GM23338 (cell line): ENCODE measurements around the gene PIP5K1C. TPM values are rescaled to one million over a fixed set of nuclear protein-coding genes. Genes with fewer than 3 reads are reported as not detected.

Experiments
- ATAC-seq: fragments of 200-7000 bp; cut with Tn5 transposase; 3 replicates; pipeline ENCODE4 v1.9.1; 2020
- DNase-seq: peaks from one replicate; pipeline ENCODE4 v3.0.0-alpha.2; 2015; ENCODE audit warnings: low spot score
- H2AFZ ChIP-seq: fragments of 200-600 bp; sonication (generic); 2 replicates; pipeline ENCODE4 v1.8.0; 2016; ENCODE audit warnings: antibody characterized with exemption, mild to moderate bottlenecking, moderate library complexity
- H3F3A ChIP-seq: fragments of 200-600 bp; sonication (generic); replicated peaks from 2 replicates; pipeline ENCODE4 v1.8.0; 2017; ENCODE audit warnings: antibody characterized with exemption, mixed run types, low read depth
- H3K27ac ChIP-seq: fragments of 200-600 bp; sonication (generic); 2 replicates; pipeline ENCODE4 v1.6.1; 2016; ENCODE audit warnings: low read depth
- H3K27me3 ChIP-seq: fragments of 200-600 bp; sonication (generic); 2 replicates; pipeline ENCODE4 v1.8.0; 2016; ENCODE audit warnings: mild to moderate bottlenecking, mixed run types, moderate library complexity; ENCODE audit not compliant: insufficient read depth
- H3K36me3 ChIP-seq: fragments of 200-600 bp; sonication (generic); 2 replicates; pipeline ENCODE4 v1.8.0; 2016; ENCODE audit warnings: mild to moderate bottlenecking; ENCODE audit not compliant: insufficient read depth
- H3K4me1 ChIP-seq: fragments of 200-600 bp; sonication (generic); 2 replicates; pipeline ENCODE4 v1.8.0; 2016; ENCODE audit warnings: mild to moderate bottlenecking, moderate library complexity; ENCODE audit not compliant: insufficient read depth
- H3K4me2 ChIP-seq: fragments of 200-600 bp; sonication (generic); 2 replicates; pipeline ENCODE4 v1.7.1; 2017; ENCODE audit warnings: mixed run types
- H3K4me3 ChIP-seq: fragments of 200-600 bp; sonication (generic); 2 replicates; pipeline ENCODE4 v1.6.1; 2016; ENCODE audit warnings: mixed run types
- H3K79me2 ChIP-seq: fragments of 200-600 bp; sonication (generic); replicated peaks from 2 replicates; pipeline ENCODE4 v1.8.0; 2017; ENCODE audit warnings: mild to moderate bottlenecking; ENCODE audit not compliant: insufficient read depth
- H3K9me2 ChIP-seq: fragments of 200-600 bp; sonication (generic); 2 replicates; pipeline ENCODE4 v1.8.0; 2017; ENCODE audit not compliant: insufficient read depth
- H4K20me1 ChIP-seq: fragments of 200-600 bp; sonication (generic); replicated peaks from 2 replicates; pipeline ENCODE4 v1.8.0; 2017; ENCODE audit warnings: mild to moderate bottlenecking; ENCODE audit not compliant: insufficient read depth
- H3K27ac Mint-ChIP-seq: 2 replicates; pipeline ENCODE4 v1.8.0; 2020; ENCODE audit warnings: inconsistent platforms, mild to moderate bottlenecking, moderate library complexity, mixed read lengths
- H3K27me3 Mint-ChIP-seq: 3 replicates; pipeline ENCODE4 v1.8.0; 2022; ENCODE audit warnings: low read depth, mild to moderate bottlenecking, moderate library complexity, mixed read lengths, inconsistent platforms; ENCODE audit not compliant: insufficient read depth, poor library complexity
- H3K36me3 Mint-ChIP-seq: 3 replicates; pipeline ENCODE4 v1.8.0; 2021; ENCODE audit warnings: low read depth, mild to moderate bottlenecking, inconsistent platforms, moderate library complexity, mixed read lengths
- H3K4me1 Mint-ChIP-seq: 3 replicates; pipeline ENCODE4 v1.8.0; 2020; ENCODE audit warnings: mild to moderate bottlenecking, inconsistent platforms, mixed read lengths
- H3K4me3 Mint-ChIP-seq: 3 replicates; pipeline ENCODE4 v1.8.0; 2021; ENCODE audit warnings: moderate library complexity, mild to moderate bottlenecking, inconsistent platforms, mixed read lengths
- H3K9me3 Mint-ChIP-seq: 3 replicates; pipeline ENCODE4 v1.8.0; 2020; ENCODE audit warnings: moderate library complexity, mild to moderate bottlenecking, inconsistent platforms, mixed read lengths
- CREB1 ChIP-seq: fragments of 250-450 bp; sonication (Bioruptor Pico); IDR thresholded peaks from 2 replicates; pipeline ENCODE4 v1.5.0; 2020; ENCODE audit warnings: low read depth, mild to moderate bottlenecking, moderate library complexity
- CTCF ChIP-seq, 2 experiments: fragments of 200-600 bp in 1 of 2; sonication (generic) in 1 of 2; conservative IDR thresholded peaks; 2 replicates each; pipeline versions ENCODE4 v1.5.1 to v1.6.1; 2016 to 2017; ENCODE audit warnings: antibody characterized with exemption in 2 of 2, low read depth in 2 of 2, mild to moderate bottlenecking in 2 of 2, moderate library complexity in 1 of 2
- ETS1 ChIP-seq: IDR thresholded peaks from 2 replicates; pipeline ENCODE4 v1.6.1; 2016; ENCODE audit warnings: antibody characterized with exemption
- EZH2 ChIP-seq: fragments of 200-600 bp; sonication (generic); IDR thresholded peaks from one replicate; pipeline ENCODE4 v1.8.0; 2017; ENCODE audit warnings: antibody characterized with exemption, mild to moderate bottlenecking, low read depth; ENCODE audit not compliant: unreplicated experiment
- EZH2phosphoT487 ChIP-seq: fragments of 200-600 bp; sonication (generic); IDR thresholded peaks from one replicate; pipeline ENCODE4 v1.8.1; 2018; ENCODE audit warnings: antibody characterized with exemption; ENCODE audit not compliant: unreplicated experiment
- JUNB ChIP-seq: IDR thresholded peaks from one replicate; pipeline ENCODE4 v1.6.1; 2016; ENCODE audit warnings: antibody characterized with exemption; ENCODE audit not compliant: unreplicated experiment
- NANOG ChIP-seq: IDR thresholded peaks from 2 replicates; pipeline ENCODE4 v1.6.1; 2016; ENCODE audit warnings: antibody characterized with exemption, borderline replicate concordance
- POLR2AphosphoS5 ChIP-seq: IDR thresholded peaks from 2 replicates; pipeline ENCODE4 v1.6.1; 2016; ENCODE audit warnings: antibody characterized with exemption, low read depth
- REST ChIP-seq: IDR thresholded peaks from one replicate; pipeline ENCODE4 v1.6.1; 2018; ENCODE audit warnings: antibody characterized with exemption; ENCODE audit not compliant: unreplicated experiment
- STAT1 ChIP-seq: IDR thresholded peaks from one replicate; pipeline ENCODE4 v1.6.1; 2016; ENCODE audit warnings: antibody characterized with exemption; ENCODE audit not compliant: unreplicated experiment
- ZNF114 ChIP-seq: fragments of 250-450 bp; sonication (Bioruptor Pico); IDR thresholded peaks from 2 replicates; pipeline ENCODE4 v1.5.0; 2020; ENCODE audit warnings: mild to moderate bottlenecking, moderate library complexity
- ZNF331 ChIP-seq: fragments of 250-450 bp; sonication (Bioruptor Pico); IDR thresholded peaks from 2 replicates; pipeline ENCODE4 v1.5.0; 2020; ENCODE audit warnings: low read depth, mild to moderate bottlenecking, moderate library complexity
- ZNF462 ChIP-seq: fragments of 250-450 bp; sonication (Bioruptor Pico); IDR thresholded peaks from 2 replicates; pipeline ENCODE4 v1.5.0; 2020; ENCODE audit warnings: mild to moderate bottlenecking, moderate library complexity
- polyA plus RNA-seq: library from polyadenylated mRNA; unstranded; fragments of >200 nt; fragmentation: Nextera tagmentation; extraction: Ambion mirVana; gene quantifications from 2 replicates; pipeline ENCODE4 v1.2.1, GENCODE V29; 2016
- total RNA-seq: library from RNA; depleted of rRNA; stranded (reverse); fragments of >200 nt; shearing (Covaris generic); gene quantifications from 2 replicates; pipeline ENCODE4 v1.2.3, GENCODE V29; 2014

The PIP5K1C gene
- total and polyA plus RNA-seq, 2 experiments from 2014 or later: 11.8 to 46.7 TPM

- TF ChIP-seq ZNF462 (CRISPR knock-in tag) (no peak), JUNB (no peak)
Observed at GRCh38 chr19:3652422-3652821, 47.8 kb downstream of the PIP5K1C start (continued).

- no peak for DNase-seq
- Histone ChIP-seq H3K36me3 (no peaks in the 10 kb centered on the region), H3K9me2 (no peaks in the 10 kb centered on the region), H3K4me2 (no peak overlapping the region), H3F3A (no peaks in the 10 kb centered on the region), H2AFZ (no peak overlapping the region), H3K27ac (no peak overlapping the region), H3K4me3 (no peak overlapping the region), H3K27me3 (no peaks in the 10 kb centered on the region), H3K4me1 (no peaks in the 10 kb centered on the region), H4K20me1 (no peaks in the 10 kb centered on the region; the same call in 1 of the 2 replicates), H3K79me2 (no peaks in the 10 kb centered on the region)
- H3K4me3 Mint-ChIP-seq: no peak overlapping the region
- peaks cover 3% of the 10 kb centered on the region for H3K27me3 Mint-ChIP-seq
- H3K9me3 Mint-ChIP-seq: no peaks in the 10 kb centered on the region
- no peak overlapping the region for H3K27ac Mint-ChIP-seq
- no peak for ATAC-seq
- H3K36me3 Mint-ChIP-seq: peaks cover 5% of the 10 kb centered on the region; the same call in 1 of the 3 replicates
- no peaks in the 10 kb centered on the region for H3K4me1 Mint-ChIP-seq
- no peak for TF ChIP-seq EZH2
- no peak for TF ChIP-seq ETS1
- TF ChIP-seq EZH2phosphoT487: no peak
- no peak for TF ChIP-seq JUNB
- TF ChIP-seq CREB1 (CRISPR knock-in tag): no peak
- no peak for TF ChIP-seq CTCF (conservative IDR thresholded peaks at IDR 0.05; ENCODE audit: low read depth in 2 of 2)
- TF ChIP-seq STAT1: no peak
- no peak for TF ChIP-seq NANOG
- no peak for TF ChIP-seq POLR2AphosphoS5
- TF ChIP-seq ZNF331: no peak
- TF ChIP-seq REST: no peak
- no peak for TF ChIP-seq ZNF114
Observed at GRCh38 chr19:3651684-3652083, 48.6 kb downstream of the PIP5K1C start.
